Activated T-cell treated with anti-CD3 and anti-CD28 coated beads, Interleukin-2, amount 50 U/mL, for 24 hours (primary cell): ENCODE data around the gene ENPP4.
"Not testable (repeated sequence)": the region's sequence is repeated elsewhere in the genome, so short reads cannot be mapped to it uniquely, and the experiment has no call there.

Experiments
- DNase-seq: peaks from one replicate; pipeline ENCODE4 v3.0.0-alpha.2; 2020
- H3K27ac Mint-ChIP-seq: 2 replicates; pipeline ENCODE4 v1.8.0; 2020; ENCODE audit warnings: mild to moderate bottlenecking, mixed read lengths
- H3K27me3 Mint-ChIP-seq: 2 replicates; pipeline ENCODE4 v1.8.0; 2020; ENCODE audit warnings: mixed read lengths
- H3K36me3 Mint-ChIP-seq: 2 replicates; pipeline ENCODE4 v1.8.0; 2020; ENCODE audit warnings: low read depth, mixed read lengths
- H3K4me1 Mint-ChIP-seq: 2 replicates; pipeline ENCODE4 v1.8.0; 2020; ENCODE audit warnings: low read depth, mixed read lengths
- H3K4me3 Mint-ChIP-seq: 2 replicates; pipeline ENCODE4 v1.8.0; 2020; ENCODE audit warnings: mild to moderate bottlenecking, moderate library complexity, mixed read lengths
- H3K9me3 Mint-ChIP-seq: 2 replicates; pipeline ENCODE4 v1.8.0; 2020; ENCODE audit warnings: mixed read lengths

ENPP4 gene

GRCh38 chr6:46129629-46130511, at the start of gene ENPP4:
ENPP4 (plus strand) TSS chr6:46129989; CDS start chr6:46139584, 9,595 bp downstream.
- H3K27me3 Mint-ChIP-seq: no peaks in the 10 kb centered on the region
- peak; percentile 88 for DNase-seq
- no peaks in the 10 kb centered on the region for H3K9me3 Mint-ChIP-seq
- peaks cover 43% of the 10 kb centered on the region for H3K4me1 Mint-ChIP-seq
- peak within 1 kb of the TSS; percentile 82 for H3K27ac Mint-ChIP-seq
- peaks cover 8% of the 10 kb centered on the region for H3K36me3 Mint-ChIP-seq
- H3K4me3 Mint-ChIP-seq: peak within 1 kb of the TSS; percentile 96

- Mint-ChIP-seq H3K36me3 (no peaks in the 10 kb centered on the region), H3K4me1 (peaks cover 13% of the 10 kb centered on the region), H3K9me3 (no peaks in the 10 kb centered on the region), H3K27me3 (no peaks in the 10 kb centered on the region), H3K4me3 (no peak overlapping the region), H3K27ac (no peak overlapping the region)
- no peak for DNase-seq
Measured at GRCh38 chr6:46080111-46080510, 49.7 kb upstream of the ENPP4 start.

- H3K27me3 Mint-ChIP-seq: peaks cover 31% of the 10 kb centered on the region
- H3K4me1 Mint-ChIP-seq, H3K4me3 Mint-ChIP-seq, H3K36me3 Mint-ChIP-seq, H3K27ac Mint-ChIP-seq, H3K9me3 Mint-ChIP-seq, DNase-seq: not testable (repeated sequence)
Measured at GRCh38 chr6:46085688-46086087, 44.1 kb upstream of the ENPP4 start.

GRCh38 chr6:46090115-46091079, 39.4 kb upstream of the ENPP4 start:
- Mint-ChIP-seq H3K27ac (no peak overlapping the region), H3K4me1 (peaks cover 4% of the 10 kb centered on the region), H3K9me3 (peaks cover 19% of the 10 kb centered on the region), H3K36me3 (no peaks in the 10 kb centered on the region), H3K4me3 (no peak overlapping the region), H3K27me3 (peaks cover 49% of the 10 kb centered on the region)
- DNase-seq: peak; percentile 57

- no peak overlapping the region for H3K4me3 Mint-ChIP-seq
- peaks cover 47% of the 10 kb centered on the region for H3K27me3 Mint-ChIP-seq
- no peak for DNase-seq
- H3K9me3 Mint-ChIP-seq: peaks cover 25% of the 10 kb centered on the region
- H3K4me1 Mint-ChIP-seq: peaks cover 4% of the 10 kb centered on the region
- H3K36me3 Mint-ChIP-seq: no peaks in the 10 kb centered on the region
- no peak overlapping the region for H3K27ac Mint-ChIP-seq
Measured at GRCh38 chr6:46091080-46091478, 38.7 kb upstream of the ENPP4 start.

GRCh38 chr6:46095251-46095650, 34.5 kb upstream of the ENPP4 start:
- peaks cover 26% of the 10 kb centered on the region for H3K9me3 Mint-ChIP-seq

GRCh38 chr6:46097366-46097765, 32.4 kb upstream of the ENPP4 start:
- Mint-ChIP-seq H3K9me3 (peaks cover 26% of the 10 kb centered on the region), H3K36me3 (peaks cover 5% of the 10 kb centered on the region), H3K4me3 (no peak overlapping the region), H3K27ac (no peak overlapping the region), H3K4me1 (peaks cover 4% of the 10 kb centered on the region), H3K27me3 (peaks cover 7% of the 10 kb centered on the region)
- no peak for DNase-seq

More at GRCh38 chr6:46095251-46095650, 34.5 kb upstream of the ENPP4 start:
- DNase-seq: no peak
- peaks cover 5% of the 10 kb centered on the region for H3K36me3 Mint-ChIP-seq
- no peak overlapping the region for H3K4me3 Mint-ChIP-seq
- peaks cover 18% of the 10 kb centered on the region for H3K27me3 Mint-ChIP-seq
- H3K4me1 Mint-ChIP-seq: peaks cover 4% of the 10 kb centered on the region
- H3K27ac Mint-ChIP-seq: no peak overlapping the region

- H3K4me3 Mint-ChIP-seq: no peak overlapping the region
- peaks cover 23% of the 10 kb centered on the region for H3K9me3 Mint-ChIP-seq
- peaks cover 11% of the 10 kb centered on the region for H3K4me1 Mint-ChIP-seq
- peaks cover 6% of the 10 kb centered on the region for H3K27me3 Mint-ChIP-seq
- DNase-seq: no peak
- no peak overlapping the region for H3K27ac Mint-ChIP-seq
- H3K36me3 Mint-ChIP-seq: peaks cover 5% of the 10 kb centered on the region
Measured at GRCh38 chr6:46098678-46099077, 31.1 kb upstream of the ENPP4 start.

- H3K9me3 Mint-ChIP-seq: peaks cover 10% of the 10 kb centered on the region
- H3K4me3 Mint-ChIP-seq: no peak overlapping the region
- H3K4me1 Mint-ChIP-seq: peaks cover 20% of the 10 kb centered on the region
- no peaks in the 10 kb centered on the region for H3K27me3 Mint-ChIP-seq
- H3K36me3 Mint-ChIP-seq: peaks cover 5% of the 10 kb centered on the region
- no peak overlapping the region for H3K27ac Mint-ChIP-seq
- DNase-seq: no peak
Measured at GRCh38 chr6:46099952-46100351, 29.8 kb upstream of the ENPP4 start.

GRCh38 chr6:46102123-46102522, 27.7 kb upstream of the ENPP4 start:
- Mint-ChIP-seq H3K27me3 (no peaks in the 10 kb centered on the region), H3K4me1 (peaks cover 25% of the 10 kb centered on the region), H3K9me3 (no peaks in the 10 kb centered on the region), H3K27ac (no peak overlapping the region), H3K4me3 (no peak overlapping the region), H3K36me3 (peaks cover 2% of the 10 kb centered on the region)
- DNase-seq: no peak

GRCh38 chr6:46103441-46104115, 26.2 kb upstream of the ENPP4 start:
- Mint-ChIP-seq H3K27ac (no peak overlapping the region), H3K27me3 (no peaks in the 10 kb centered on the region), H3K4me1 (peaks cover 25% of the 10 kb centered on the region), H3K36me3 (peaks cover 2% of the 10 kb centered on the region), H3K4me3 (no peak overlapping the region), H3K9me3 (peaks cover under 1% of the 10 kb centered on the region)
- DNase-seq: no peak

- no peak for DNase-seq
- Mint-ChIP-seq H3K27me3 (no peaks in the 10 kb centered on the region), H3K36me3 (peaks cover 6% of the 10 kb centered on the region), H3K9me3 (peaks cover 3% of the 10 kb centered on the region), H3K27ac (no peak overlapping the region), H3K4me1 (peaks cover 25% of the 10 kb centered on the region), H3K4me3 (no peak overlapping the region)
Measured at GRCh38 chr6:46104209-46104608, 25.6 kb upstream of the ENPP4 start.

GRCh38 chr6:46105568-46105967, 24.2 kb upstream of the ENPP4 start:
- Mint-ChIP-seq H3K27ac (no peak overlapping the region), H3K4me3 (no peak overlapping the region), H3K36me3 (peaks cover 16% of the 10 kb centered on the region), H3K4me1 (peaks cover 25% of the 10 kb centered on the region), H3K27me3 (no peaks in the 10 kb centered on the region), H3K9me3 (peaks cover 9% of the 10 kb centered on the region)
- DNase-seq: no peak

- Mint-ChIP-seq H3K9me3 (peaks cover 19% of the 10 kb centered on the region), H3K4me3 (no peak overlapping the region), H3K4me1 (peaks cover 4% of the 10 kb centered on the region), H3K36me3 (peaks cover 35% of the 10 kb centered on the region), H3K27ac (no peak overlapping the region), H3K27me3 (no peaks in the 10 kb centered on the region)
- DNase-seq: no peak
Measured at GRCh38 chr6:46113370-46113769, 16.4 kb upstream of the ENPP4 start.
